Right atrium auricular region (tissue), 2 donors: ENCODE results near the gene RIPK1. TPM values are rescaled to one million over a fixed set of nuclear protein-coding genes. Genes with fewer than 3 reads are reported as not detected.
A peak's percentile ranks its signal among the peaks of the same experiment; 100 is the strongest.
"Not testable (repeated sequence)": the region's sequence is repeated elsewhere in the genome, so short reads cannot be mapped to it uniquely, and the experiment has no call there.

ENCODE experiments used
- DNase-seq: peaks from one replicate; pipeline ENCODE4 v3.0.0-alpha.2; 2019; ENCODE audit warnings: low spot score
- H3K27ac ChIP-seq, 2 donors: fragments of 200-600 bp; sonication (generic); 1 replicate in 1 of 2; 2 replicates in 1 of 2; pipeline ENCODE4 v1.5.1; 2016 to 2019
- H3K27me3 ChIP-seq, 2 donors: fragments of 200-600 bp; sonication (generic); one replicate each; pipeline versions ENCODE4 v1.5.1 to v1.6.0; 2017 to 2019
- H3K36me3 ChIP-seq: fragments of 200-600 bp; sonication (generic); one replicate; pipeline ENCODE4 v1.5.1; 2016
- H3K4me1 ChIP-seq, 2 donors: fragments of 200-600 bp; sonication (generic); one replicate each; pipeline versions ENCODE4 v1.5.1 to v1.6.0; 2017 to 2019
- H3K4me3 ChIP-seq, 2 donors: fragments of 200-600 bp; sonication (generic); 1 replicate in 1 of 2; 2 replicates in 1 of 2; pipeline ENCODE4 v1.5.1; 2017 to 2019; ENCODE audit warnings: mild to moderate bottlenecking in 1 of 2, moderate library complexity in 1 of 2
- H3K9me3 ChIP-seq, 2 donors: fragments of 200-600 bp; sonication (generic); one replicate each; pipeline ENCODE4 v1.5.1; 2019
- total RNA-seq, 2 donors: library from RNA; depleted of rRNA; stranded (reverse); fragments of >200 nt; gene quantifications; one replicate each; pipeline ENCODE4 v1.1.0, GENCODE V29; 2016
- TF ChIP-seq, protein P1 (sequence below), 2 donors: fragments of 200-600 bp; sonication (generic); IDR thresholded peaks; one replicate each; pipeline ENCODE4 v1.5.1; 2019; ENCODE audit warnings: antibody characterized with exemption in 2 of 2

The RIPK1 gene
- total RNA-seq, 2 donors from 2014 or later: 9.5 to 11.3 TPM

DNA sequence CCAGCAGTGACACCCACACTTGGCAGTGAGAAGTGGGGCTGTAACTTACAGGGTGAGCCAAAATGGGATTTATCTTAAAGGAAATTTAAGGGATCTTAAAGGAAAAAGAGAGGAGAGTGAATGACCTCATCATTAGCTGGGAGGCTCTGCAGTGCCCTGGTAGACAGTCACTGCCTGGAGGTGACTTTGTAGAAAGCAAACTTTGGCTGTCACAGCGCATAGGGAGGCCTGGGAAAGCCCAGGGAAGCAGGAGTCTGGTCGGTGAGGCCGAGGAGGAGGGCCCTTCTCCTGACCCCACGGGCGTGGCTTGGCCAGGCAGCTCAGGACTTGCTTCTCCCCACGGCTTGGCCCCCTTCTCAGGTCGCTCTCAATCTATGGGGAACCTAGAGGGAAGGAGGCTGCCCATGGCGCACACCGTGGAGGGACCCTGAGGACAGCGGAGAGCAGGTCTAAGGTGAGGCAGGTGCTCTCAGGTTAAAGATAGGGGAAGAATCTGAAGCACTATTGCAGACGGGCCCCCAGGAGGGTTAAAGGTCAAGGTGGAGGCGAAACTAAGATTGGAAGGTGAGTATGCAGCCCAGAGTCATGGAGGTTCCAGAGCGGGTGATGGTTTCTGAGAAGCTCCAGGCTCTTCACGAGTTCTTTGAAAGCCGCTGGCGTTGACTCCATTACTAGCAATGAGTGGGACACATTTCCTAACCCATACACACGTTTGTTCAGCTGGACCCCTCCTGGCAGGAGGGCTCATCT is 15.6 kb upstream of the RIPK1 start:
- no peaks in the 10 kb centered on the region for H3K36me3 ChIP-seq
- TF ChIP-seq, protein P1, sequence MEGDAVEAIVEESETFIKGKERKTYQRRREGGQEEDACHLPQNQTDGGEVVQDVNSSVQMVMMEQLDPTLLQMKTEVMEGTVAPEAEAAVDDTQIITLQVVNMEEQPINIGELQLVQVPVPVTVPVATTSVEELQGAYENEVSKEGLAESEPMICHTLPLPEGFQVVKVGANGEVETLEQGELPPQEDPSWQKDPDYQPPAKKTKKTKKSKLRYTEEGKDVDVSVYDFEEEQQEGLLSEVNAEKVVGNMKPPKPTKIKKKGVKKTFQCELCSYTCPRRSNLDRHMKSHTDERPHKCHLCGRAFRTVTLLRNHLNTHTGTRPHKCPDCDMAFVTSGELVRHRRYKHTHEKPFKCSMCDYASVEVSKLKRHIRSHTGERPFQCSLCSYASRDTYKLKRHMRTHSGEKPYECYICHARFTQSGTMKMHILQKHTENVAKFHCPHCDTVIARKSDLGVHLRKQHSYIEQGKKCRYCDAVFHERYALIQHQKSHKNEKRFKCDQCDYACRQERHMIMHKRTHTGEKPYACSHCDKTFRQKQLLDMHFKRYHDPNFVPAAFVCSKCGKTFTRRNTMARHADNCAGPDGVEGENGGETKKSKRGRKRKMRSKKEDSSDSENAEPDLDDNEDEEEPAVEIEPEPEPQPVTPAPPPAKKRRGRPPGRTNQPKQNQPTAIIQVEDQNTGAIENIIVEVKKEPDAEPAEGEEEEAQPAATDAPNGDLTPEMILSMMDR (IDR thresholded peaks at IDR 0.05): no peak
- no peaks in the 10 kb centered on the region for H3K9me3 ChIP-seq
- no peak overlapping the region for H3K27ac ChIP-seq
- DNase-seq: no peak
- peaks cover 0 to 14% of the 10 kb centered on the region in 2 donors for H3K4me1 ChIP-seq
- no peaks in the 10 kb centered on the region for H3K27me3 ChIP-seq
- H3K4me3 ChIP-seq: peak overlapping the region in 1 of 2 donors; percentile 49

GRCh38 chr6:3053231-3053508 is 15.1 kb upstream of the RIPK1 start:
- peak overlapping the region; percentile 32 to 49 for H3K4me3 ChIP-seq
- peak overlapping the region in 1 of 2 donors; percentile 32 for H3K27ac ChIP-seq
- H3K4me1 ChIP-seq: peaks cover 0 to 14% of the 10 kb centered on the region in 2 donors
- H3K9me3 ChIP-seq: no peaks in the 10 kb centered on the region
- no peaks in the 10 kb centered on the region for H3K36me3 ChIP-seq
- no peaks in the 10 kb centered on the region for H3K27me3 ChIP-seq
- DNase-seq: no peak
- TF ChIP-seq, protein P1 (IDR thresholded peaks at IDR 0.05): no peak

GRCh38 chr6:3054229-3055157 is 13.8 kb upstream of the RIPK1 start:
- not testable (repeated sequence) for H3K9me3 ChIP-seq, H3K27me3 ChIP-seq, DNase-seq, H3K36me3 ChIP-seq
- Histone ChIP-seq H3K27ac (peak overlapping the region in 1 of 2 donors; percentile 7), H3K4me3 (peak overlapping the region; percentile 32 to 49), H3K4me1 (peaks cover 0 to 14% of the 10 kb centered on the region in 2 donors)

DNA sequence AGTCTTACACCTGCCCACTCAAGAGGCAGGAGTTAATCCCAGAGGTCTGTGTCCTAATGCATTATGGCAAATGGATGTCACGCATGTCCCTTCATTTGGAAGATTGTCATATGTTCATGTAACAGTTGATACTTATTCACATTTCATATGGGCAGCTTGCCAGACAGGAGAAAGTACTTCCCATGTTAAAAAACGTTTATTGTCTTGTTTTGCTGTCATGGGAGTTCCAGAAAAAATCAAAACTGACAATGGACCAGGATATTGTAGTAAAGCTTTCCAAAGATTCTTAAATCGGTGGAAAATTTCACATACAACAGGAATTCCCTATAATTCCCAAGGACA is 13.2 kb upstream of the RIPK1 start:
- H3K36me3 ChIP-seq, H3K9me3 ChIP-seq, H3K4me3 ChIP-seq, DNase-seq, H3K27ac ChIP-seq, H3K27me3 ChIP-seq: not testable (repeated sequence)
- H3K4me1 ChIP-seq: peaks cover 0 to 14% of the 10 kb centered on the region in 2 donors

DNA sequence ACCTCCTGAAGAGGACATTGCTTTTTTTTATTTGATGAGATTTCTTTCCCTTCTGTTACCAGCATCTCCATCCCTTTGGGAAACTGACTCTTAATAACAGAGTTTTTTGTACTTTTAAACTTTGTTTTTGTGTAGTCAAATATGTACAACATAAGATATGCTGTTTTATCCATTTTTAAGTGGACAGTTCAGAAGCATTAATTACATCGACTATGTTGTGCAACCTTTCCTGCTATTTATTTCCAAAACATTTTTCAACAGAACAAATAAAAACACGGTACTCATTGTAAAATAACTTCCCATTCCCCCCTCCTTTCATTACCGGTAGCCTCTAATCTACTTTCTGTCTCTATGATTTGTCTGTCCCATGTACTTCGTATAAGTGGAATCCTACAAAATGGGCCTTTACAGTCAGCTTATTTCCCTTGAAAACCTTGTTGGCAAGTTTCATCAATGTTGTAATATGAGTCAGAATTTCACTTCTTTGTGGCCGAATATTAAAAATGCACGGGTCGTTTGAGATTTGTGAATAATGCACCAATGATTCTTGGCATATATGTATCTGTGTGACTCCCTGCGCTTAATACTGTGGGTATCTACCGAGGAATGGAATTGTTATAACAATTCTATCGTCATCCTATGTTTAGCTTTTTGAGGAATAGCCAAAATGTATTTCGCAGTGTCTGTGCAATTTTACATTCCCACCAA is 11.1 kb upstream of the RIPK1 start:
- Histone ChIP-seq H3K27ac (no peak overlapping the region), H3K9me3 (no peaks in the 10 kb centered on the region), H3K4me1 (peaks cover 0 to 14% of the 10 kb centered on the region in 2 donors), H3K4me3 (no peak overlapping the region), H3K36me3 (no peaks in the 10 kb centered on the region), H3K27me3 (no peaks in the 10 kb centered on the region)
- TF ChIP-seq, protein P1 (IDR thresholded peaks at IDR 0.05): no peak
- no peak for DNase-seq

DNA sequence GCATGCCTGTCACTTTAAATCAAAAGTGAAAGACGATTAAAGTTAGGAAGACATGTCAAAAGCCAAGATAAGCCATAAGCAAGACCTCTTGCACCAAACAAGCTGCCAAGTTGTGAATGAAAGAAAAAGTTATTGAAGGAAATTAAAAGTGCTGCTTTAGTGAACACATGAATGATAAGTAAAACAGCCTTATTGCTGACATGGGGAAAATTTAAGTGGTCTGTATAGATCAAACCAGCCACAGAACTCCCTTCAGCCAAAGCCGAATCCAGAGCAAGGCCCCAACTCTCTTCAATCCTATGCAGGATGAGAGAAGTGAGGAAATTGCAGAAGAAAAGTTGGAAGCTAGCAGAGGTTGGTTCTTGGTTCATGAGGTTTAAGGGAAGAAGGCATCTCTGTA is 9.3 kb upstream of the RIPK1 start:
- TF ChIP-seq, protein P1 (IDR thresholded peaks at IDR 0.05): no peak
- Histone ChIP-seq H3K4me1 (peaks cover 0 to 9% of the 10 kb centered on the region in 2 donors), H3K4me3 (no peak overlapping the region), H3K27me3 (no peaks in the 10 kb centered on the region), H3K36me3 (no peaks in the 10 kb centered on the region), H3K9me3 (no peaks in the 10 kb centered on the region), H3K27ac (no peak overlapping the region)
- DNase-seq: no peak

- H3K4me3 ChIP-seq, H3K36me3 ChIP-seq, H3K27ac ChIP-seq, H3K9me3 ChIP-seq, H3K27me3 ChIP-seq, DNase-seq: not testable (repeated sequence)
- H3K4me1 ChIP-seq: peaks cover 0 to 16% of the 10 kb centered on the region in 2 donors
Measured at GRCh38 chr6:3060092-3060491, 8.2 kb upstream of the RIPK1 start.
